ENCODE measurements around the gene ADGRG6.

Gene ADGRG6

GRCh38 chr6:142322066-142322465 lies 20.3 kb downstream of the ADGRG6 start:
- no peak for DNase-seq (ENCODE audit: low read depth)

GRCh38 chr6:142322504-142323198 lies 20.8 kb downstream of the ADGRG6 start:
- DNase-seq (ENCODE audit: low read depth): no peak

GRCh38 chr6:142323377-142323776 lies 21.6 kb downstream of the ADGRG6 start:
- no peak for DNase-seq (ENCODE audit: low read depth)

- no peak for DNase-seq (ENCODE audit: low read depth)
Observed at GRCh38 chr6:142324111-142324510, 22.3 kb downstream of the ADGRG6 start.

GRCh38 chr6:142325111-142325510 lies 23.3 kb downstream of the ADGRG6 start:
- DNase-seq (ENCODE audit: low read depth): no peak

- no peak for DNase-seq (ENCODE audit: low read depth)
Observed at GRCh38 chr6:142326540-142326939, 24.7 kb downstream of the ADGRG6 start.

- DNase-seq (ENCODE audit: low read depth): no peak
Observed at GRCh38 chr6:142328070-142328469, 26.3 kb downstream of the ADGRG6 start.

- no peak for DNase-seq (ENCODE audit: low read depth)
Observed at GRCh38 chr6:142329486-142330113, 27.8 kb downstream of the ADGRG6 start.

- no peak for DNase-seq (ENCODE audit: low read depth)
Observed at GRCh38 chr6:142331075-142331551, 29.3 kb downstream of the ADGRG6 start.

- DNase-seq (ENCODE audit: low read depth): no peak
Observed at GRCh38 chr6:142331601-142332000, 29.8 kb downstream of the ADGRG6 start.

- DNase-seq (ENCODE audit: low read depth): no peak
Observed at GRCh38 chr6:142332393-142333098, 30.7 kb downstream of the ADGRG6 start.

- DNase-seq (ENCODE audit: low read depth): no peak
Observed at GRCh38 chr6:142333431-142333830, 31.6 kb downstream of the ADGRG6 start.

- DNase-seq (ENCODE audit: low read depth): no peak
Observed at GRCh38 chr6:142334294-142334693, 32.5 kb downstream of the ADGRG6 start.

GRCh38 chr6:142335415-142335814 lies 33.6 kb downstream of the ADGRG6 start:
- no peak for DNase-seq (ENCODE audit: low read depth)

- no peak for DNase-seq (ENCODE audit: low read depth)
Observed at GRCh38 chr6:142336183-142336582, 34.4 kb downstream of the ADGRG6 start.

GRCh38 chr6:142336787-142337186 lies 35.0 kb downstream of the ADGRG6 start:
- DNase-seq (ENCODE audit: low read depth): no peak

GRCh38 chr6:142339113-142339512 lies 37.3 kb downstream of the ADGRG6 start:
- DNase-seq (ENCODE audit: low read depth): no peak

GRCh38 chr6:142339968-142340658 lies 38.3 kb downstream of the ADGRG6 start:
- no peak for DNase-seq (ENCODE audit: low read depth)

- DNase-seq (ENCODE audit: low read depth): no peak
Observed at GRCh38 chr6:142341855-142342330, 40.1 kb downstream of the ADGRG6 start.

- no peak for DNase-seq (ENCODE audit: low read depth)
Observed at GRCh38 chr6:142342986-142343385, 41.2 kb downstream of the ADGRG6 start.

- DNase-seq (ENCODE audit: low read depth): no peak
Observed at GRCh38 chr6:142343938-142344337, 42.1 kb downstream of the ADGRG6 start.

- no peak for DNase-seq (ENCODE audit: low read depth)
Observed at GRCh38 chr6:142345261-142345660, 43.5 kb downstream of the ADGRG6 start.

Measured in fibroblast of gingiva (primary cell).